GM23338 (cell line): ENCODE measurements around the gene MTARC2. TPM values are rescaled to one million over a fixed set of nuclear protein-coding genes. Genes with fewer than 3 reads are reported as not detected.

ENCODE experiments used
- ATAC-seq: fragments of 200-7000 bp; cut with Tn5 transposase; 3 replicates; pipeline ENCODE4 v1.9.1; 2020
- DNase-seq: peaks from one replicate; pipeline ENCODE4 v3.0.0-alpha.2; 2015; ENCODE audit warnings: low spot score
- H2AFZ ChIP-seq: fragments of 200-600 bp; sonication (generic); 2 replicates; pipeline ENCODE4 v1.8.0; 2016; ENCODE audit warnings: antibody characterized with exemption, mild to moderate bottlenecking, moderate library complexity
- H3F3A ChIP-seq: fragments of 200-600 bp; sonication (generic); replicated peaks from 2 replicates; pipeline ENCODE4 v1.8.0; 2017; ENCODE audit warnings: antibody characterized with exemption, mixed run types, low read depth
- H3K27ac ChIP-seq: fragments of 200-600 bp; sonication (generic); 2 replicates; pipeline ENCODE4 v1.6.1; 2016; ENCODE audit warnings: low read depth
- H3K27me3 ChIP-seq: fragments of 200-600 bp; sonication (generic); 2 replicates; pipeline ENCODE4 v1.8.0; 2016; ENCODE audit warnings: mild to moderate bottlenecking, mixed run types, moderate library complexity; ENCODE audit not compliant: insufficient read depth
- H3K36me3 ChIP-seq: fragments of 200-600 bp; sonication (generic); 2 replicates; pipeline ENCODE4 v1.8.0; 2016; ENCODE audit warnings: mild to moderate bottlenecking; ENCODE audit not compliant: insufficient read depth
- H3K4me1 ChIP-seq: fragments of 200-600 bp; sonication (generic); 2 replicates; pipeline ENCODE4 v1.8.0; 2016; ENCODE audit warnings: mild to moderate bottlenecking, moderate library complexity; ENCODE audit not compliant: insufficient read depth
- H3K4me2 ChIP-seq: fragments of 200-600 bp; sonication (generic); 2 replicates; pipeline ENCODE4 v1.7.1; 2017; ENCODE audit warnings: mixed run types
- H3K4me3 ChIP-seq: fragments of 200-600 bp; sonication (generic); 2 replicates; pipeline ENCODE4 v1.6.1; 2016; ENCODE audit warnings: mixed run types
- H3K79me2 ChIP-seq: fragments of 200-600 bp; sonication (generic); replicated peaks from 2 replicates; pipeline ENCODE4 v1.8.0; 2017; ENCODE audit warnings: mild to moderate bottlenecking; ENCODE audit not compliant: insufficient read depth
- H3K9me2 ChIP-seq: fragments of 200-600 bp; sonication (generic); 2 replicates; pipeline ENCODE4 v1.8.0; 2017; ENCODE audit not compliant: insufficient read depth
- H4K20me1 ChIP-seq: fragments of 200-600 bp; sonication (generic); replicated peaks from 2 replicates; pipeline ENCODE4 v1.8.0; 2017; ENCODE audit warnings: mild to moderate bottlenecking; ENCODE audit not compliant: insufficient read depth
- H3K27ac Mint-ChIP-seq: 2 replicates; pipeline ENCODE4 v1.8.0; 2020; ENCODE audit warnings: inconsistent platforms, mild to moderate bottlenecking, moderate library complexity, mixed read lengths
- H3K27me3 Mint-ChIP-seq: 3 replicates; pipeline ENCODE4 v1.8.0; 2022; ENCODE audit warnings: low read depth, mild to moderate bottlenecking, moderate library complexity, mixed read lengths, inconsistent platforms; ENCODE audit not compliant: insufficient read depth, poor library complexity
- H3K36me3 Mint-ChIP-seq: 3 replicates; pipeline ENCODE4 v1.8.0; 2021; ENCODE audit warnings: low read depth, mild to moderate bottlenecking, inconsistent platforms, moderate library complexity, mixed read lengths
- H3K4me1 Mint-ChIP-seq: 3 replicates; pipeline ENCODE4 v1.8.0; 2020; ENCODE audit warnings: mild to moderate bottlenecking, inconsistent platforms, mixed read lengths
- H3K4me3 Mint-ChIP-seq: 3 replicates; pipeline ENCODE4 v1.8.0; 2021; ENCODE audit warnings: moderate library complexity, mild to moderate bottlenecking, inconsistent platforms, mixed read lengths
- H3K9me3 Mint-ChIP-seq: 3 replicates; pipeline ENCODE4 v1.8.0; 2020; ENCODE audit warnings: moderate library complexity, mild to moderate bottlenecking, inconsistent platforms, mixed read lengths
- JUNB ChIP-seq: IDR thresholded peaks from one replicate; pipeline ENCODE4 v1.6.1; 2016; ENCODE audit warnings: antibody characterized with exemption; ENCODE audit not compliant: unreplicated experiment
- STAT1 ChIP-seq: IDR thresholded peaks from one replicate; pipeline ENCODE4 v1.6.1; 2016; ENCODE audit warnings: antibody characterized with exemption; ENCODE audit not compliant: unreplicated experiment
- ZNF114 ChIP-seq: fragments of 250-450 bp; sonication (Bioruptor Pico); IDR thresholded peaks from 2 replicates; pipeline ENCODE4 v1.5.0; 2020; ENCODE audit warnings: mild to moderate bottlenecking, moderate library complexity
- polyA plus RNA-seq: library from polyadenylated mRNA; unstranded; fragments of >200 nt; fragmentation: Nextera tagmentation; extraction: Ambion mirVana; gene quantifications from 2 replicates; pipeline ENCODE4 v1.2.1, GENCODE V29; 2016
- total RNA-seq: library from RNA; depleted of rRNA; stranded (reverse); fragments of >200 nt; shearing (Covaris generic); gene quantifications from 2 replicates; pipeline ENCODE4 v1.2.3, GENCODE V29; 2014
- TF ChIP-seq, protein P1 (sequence below), 2 experiments: fragments of 200-600 bp in 1 of 2; sonication (generic) in 1 of 2; conservative IDR thresholded peaks; 2 replicates each; pipeline versions ENCODE4 v1.5.1 to v1.6.1; 2016 to 2017; ENCODE audit warnings: antibody characterized with exemption in 2 of 2, low read depth in 2 of 2, mild to moderate bottlenecking in 2 of 2, moderate library complexity in 1 of 2
- TF ChIP-seq, protein P2 (sequence below): IDR thresholded peaks from one replicate; pipeline ENCODE4 v1.6.1; 2018; ENCODE audit warnings: antibody characterized with exemption; ENCODE audit not compliant: unreplicated experiment

Gene MTARC2
- total and polyA plus RNA-seq, 2 experiments from 2014 or later = 4.1 to 8.0 TPM

DNA sequence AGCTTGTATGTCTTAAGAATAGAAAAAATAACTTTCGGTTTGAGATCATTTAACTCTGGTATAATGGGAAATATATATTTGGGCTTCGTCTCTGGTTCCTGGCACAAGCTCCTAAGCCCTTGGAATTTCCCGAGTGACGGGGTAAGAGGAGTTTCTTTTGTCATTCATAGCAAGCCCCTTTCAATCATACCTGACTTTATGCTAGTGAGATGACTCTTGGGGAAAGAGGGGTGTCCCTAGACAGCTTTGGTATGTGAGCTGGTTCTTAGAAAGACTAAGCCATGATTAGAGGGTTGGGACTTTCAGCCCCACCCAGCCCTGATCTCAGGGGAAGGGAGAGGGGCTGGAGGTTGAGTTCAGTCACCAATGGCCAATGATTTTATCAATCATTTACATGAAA is 24.7 kb downstream of the MTARC2 start:
- H3K9me3 Mint-ChIP-seq = no peaks in the 10 kb centered on the region
- H3K27me3 Mint-ChIP-seq = peaks cover 5% of the 10 kb centered on the region
- Histone ChIP-seq H3F3A (no peaks in the 10 kb centered on the region), H3K4me1 (no peaks in the 10 kb centered on the region; the same call in 1 of the 2 replicates), H3K4me2 (no peak overlapping the region), H3K36me3 (no peaks in the 10 kb centered on the region), H4K20me1 (no peaks in the 10 kb centered on the region; the same call in 1 of the 2 replicates), H3K9me2 (no peaks in the 10 kb centered on the region), H3K27me3 (no peaks in the 10 kb centered on the region), H3K4me3 (no peak overlapping the region), H3K27ac (no peak overlapping the region), H3K79me2 (no peaks in the 10 kb centered on the region), H2AFZ (no peak overlapping the region)
- H3K27ac Mint-ChIP-seq = 0 out of 2 replicates have a peak overlapping the region, but pooled peaks have one; percentile 55
- H3K36me3 Mint-ChIP-seq = peaks cover 7% of the 10 kb centered on the region; the same call in 1 of the 3 replicates
- ATAC-seq (no peak), DNase-seq (peak; percentile 14)
- peaks cover 3% of the 10 kb centered on the region for H3K4me1 Mint-ChIP-seq
- no peak overlapping the region for H3K4me3 Mint-ChIP-seq
- TF ChIP-seq JUNB = no peak
- TF ChIP-seq, protein P1, sequence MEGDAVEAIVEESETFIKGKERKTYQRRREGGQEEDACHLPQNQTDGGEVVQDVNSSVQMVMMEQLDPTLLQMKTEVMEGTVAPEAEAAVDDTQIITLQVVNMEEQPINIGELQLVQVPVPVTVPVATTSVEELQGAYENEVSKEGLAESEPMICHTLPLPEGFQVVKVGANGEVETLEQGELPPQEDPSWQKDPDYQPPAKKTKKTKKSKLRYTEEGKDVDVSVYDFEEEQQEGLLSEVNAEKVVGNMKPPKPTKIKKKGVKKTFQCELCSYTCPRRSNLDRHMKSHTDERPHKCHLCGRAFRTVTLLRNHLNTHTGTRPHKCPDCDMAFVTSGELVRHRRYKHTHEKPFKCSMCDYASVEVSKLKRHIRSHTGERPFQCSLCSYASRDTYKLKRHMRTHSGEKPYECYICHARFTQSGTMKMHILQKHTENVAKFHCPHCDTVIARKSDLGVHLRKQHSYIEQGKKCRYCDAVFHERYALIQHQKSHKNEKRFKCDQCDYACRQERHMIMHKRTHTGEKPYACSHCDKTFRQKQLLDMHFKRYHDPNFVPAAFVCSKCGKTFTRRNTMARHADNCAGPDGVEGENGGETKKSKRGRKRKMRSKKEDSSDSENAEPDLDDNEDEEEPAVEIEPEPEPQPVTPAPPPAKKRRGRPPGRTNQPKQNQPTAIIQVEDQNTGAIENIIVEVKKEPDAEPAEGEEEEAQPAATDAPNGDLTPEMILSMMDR (conservative IDR thresholded peaks at IDR 0.05; ENCODE audit: low read depth in 2 of 2) = no peak
- no peak for TF ChIP-seq STAT1
- TF ChIP-seq, protein P2, sequence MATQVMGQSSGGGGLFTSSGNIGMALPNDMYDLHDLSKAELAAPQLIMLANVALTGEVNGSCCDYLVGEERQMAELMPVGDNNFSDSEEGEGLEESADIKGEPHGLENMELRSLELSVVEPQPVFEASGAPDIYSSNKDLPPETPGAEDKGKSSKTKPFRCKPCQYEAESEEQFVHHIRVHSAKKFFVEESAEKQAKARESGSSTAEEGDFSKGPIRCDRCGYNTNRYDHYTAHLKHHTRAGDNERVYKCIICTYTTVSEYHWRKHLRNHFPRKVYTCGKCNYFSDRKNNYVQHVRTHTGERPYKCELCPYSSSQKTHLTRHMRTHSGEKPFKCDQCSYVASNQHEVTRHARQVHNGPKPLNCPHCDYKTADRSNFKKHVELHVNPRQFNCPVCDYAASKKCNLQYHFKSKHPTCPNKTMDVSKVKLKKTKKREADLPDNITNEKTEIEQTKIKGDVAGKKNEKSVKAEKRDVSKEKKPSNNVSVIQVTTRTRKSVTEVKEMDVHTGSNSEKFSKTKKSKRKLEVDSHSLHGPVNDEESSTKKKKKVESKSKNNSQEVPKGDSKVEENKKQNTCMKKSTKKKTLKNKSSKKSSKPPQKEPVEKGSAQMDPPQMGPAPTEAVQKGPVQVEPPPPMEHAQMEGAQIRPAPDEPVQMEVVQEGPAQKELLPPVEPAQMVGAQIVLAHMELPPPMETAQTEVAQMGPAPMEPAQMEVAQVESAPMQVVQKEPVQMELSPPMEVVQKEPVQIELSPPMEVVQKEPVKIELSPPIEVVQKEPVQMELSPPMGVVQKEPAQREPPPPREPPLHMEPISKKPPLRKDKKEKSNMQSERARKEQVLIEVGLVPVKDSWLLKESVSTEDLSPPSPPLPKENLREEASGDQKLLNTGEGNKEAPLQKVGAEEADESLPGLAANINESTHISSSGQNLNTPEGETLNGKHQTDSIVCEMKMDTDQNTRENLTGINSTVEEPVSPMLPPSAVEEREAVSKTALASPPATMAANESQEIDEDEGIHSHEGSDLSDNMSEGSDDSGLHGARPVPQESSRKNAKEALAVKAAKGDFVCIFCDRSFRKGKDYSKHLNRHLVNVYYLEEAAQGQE = no peak

DNA sequence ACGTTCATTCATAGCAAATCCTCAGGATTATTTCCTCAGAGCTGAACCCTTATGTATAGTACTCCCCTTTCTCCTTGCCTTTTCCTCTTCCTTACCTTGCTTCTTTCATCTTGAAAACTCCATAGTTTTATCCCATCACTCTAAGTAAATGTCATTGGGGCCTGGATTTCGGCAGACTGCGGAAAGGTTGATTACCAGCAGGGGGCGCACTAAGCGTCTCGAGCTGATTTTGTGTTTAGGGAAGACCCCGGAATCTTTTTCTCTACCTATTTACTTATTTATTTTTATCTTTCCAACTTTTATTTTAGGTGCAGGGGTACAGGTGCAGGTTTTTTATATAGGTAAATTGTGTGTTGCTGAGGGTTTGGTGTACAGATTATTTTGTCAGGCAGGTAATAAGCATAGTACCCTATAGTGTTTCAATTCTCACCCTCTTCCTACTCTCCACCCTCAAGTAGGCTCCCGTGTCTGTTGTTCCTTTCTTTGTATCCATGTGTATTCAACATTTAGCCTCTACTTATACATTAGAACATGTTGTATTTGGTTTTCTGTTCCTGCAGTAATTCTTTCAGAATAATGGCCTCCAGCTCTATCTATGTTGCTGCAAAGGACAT is 27.2 kb downstream of the MTARC2 start:
- H4K20me1 ChIP-seq = no peaks in the 10 kb centered on the region; the same call in 1 of the 2 replicates
- Mint-ChIP-seq H3K9me3 (no peaks in the 10 kb centered on the region), H3K27me3 (peaks cover 5% of the 10 kb centered on the region), H3K27ac (no peak overlapping the region), H3K4me1 (peaks cover 3% of the 10 kb centered on the region; the same call in 2 of the 3 replicates), H3K36me3 (no peaks in the 10 kb centered on the region; the same call in 2 of the 3 replicates), H3K4me3 (no peak overlapping the region)
- H3K27ac ChIP-seq = no peak overlapping the region
- H3K27me3 ChIP-seq = no peaks in the 10 kb centered on the region
- peak; percentile 19; the same call in 2 of the 3 replicates for ATAC-seq
- TF ChIP-seq, protein P1 (conservative IDR thresholded peaks at IDR 0.05; ENCODE audit: low read depth in 2 of 2) = peak; percentile 81 to 99
- no peak for TF ChIP-seq ZNF114
- H3F3A ChIP-seq = no peaks in the 10 kb centered on the region
- DNase-seq = peak; percentile 75
- no peak overlapping the region for H3K4me2 ChIP-seq
- H3K36me3 ChIP-seq = no peaks in the 10 kb centered on the region
- no peak overlapping the region for H3K4me3 ChIP-seq
- no peaks in the 10 kb centered on the region for H3K79me2 ChIP-seq
- H3K4me1 ChIP-seq = no peaks in the 10 kb centered on the region
- H2AFZ ChIP-seq = no peak overlapping the region
- no peaks in the 10 kb centered on the region for H3K9me2 ChIP-seq
